22Rv1 (cell line): Measurements from ENCODE around the gene DNTT.

ENCODE experiments used
- ZFX ChIP-seq: fragments of 450-650 bp; IDR thresholded peaks from 2 replicates; pipeline ENCODE4 v1.6.1; 2017; ENCODE audit warnings: antibody characterized with exemption, borderline replicate concordance
- TF ChIP-seq, protein P1 (sequence below): fragments of 450-650 bp; IDR thresholded peaks from 2 replicates; pipeline ENCODE4 v1.5.1; 2017; ENCODE audit warnings: mild to moderate bottlenecking

DNA sequence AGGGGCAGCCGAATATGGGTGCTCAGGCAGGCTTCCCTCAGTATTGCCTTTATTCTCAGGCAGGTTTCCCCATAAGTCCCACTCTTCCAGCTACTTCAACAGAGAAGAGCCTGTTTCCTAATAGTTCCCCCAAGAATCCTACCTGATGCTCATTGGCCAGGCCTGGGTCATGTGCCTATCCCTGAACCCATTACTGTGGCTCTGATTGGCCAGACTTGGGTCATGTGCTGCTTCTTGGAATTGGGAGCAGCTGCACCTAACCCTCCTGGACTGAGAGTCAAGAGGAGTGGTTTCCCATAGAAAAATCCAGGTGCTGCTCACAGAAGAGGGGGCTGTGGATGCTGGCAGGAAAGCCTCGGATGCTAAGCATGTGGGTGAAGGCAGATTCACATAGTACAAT, 32.9 kb downstream of the DNTT start:
- TF ChIP-seq, protein P1, sequence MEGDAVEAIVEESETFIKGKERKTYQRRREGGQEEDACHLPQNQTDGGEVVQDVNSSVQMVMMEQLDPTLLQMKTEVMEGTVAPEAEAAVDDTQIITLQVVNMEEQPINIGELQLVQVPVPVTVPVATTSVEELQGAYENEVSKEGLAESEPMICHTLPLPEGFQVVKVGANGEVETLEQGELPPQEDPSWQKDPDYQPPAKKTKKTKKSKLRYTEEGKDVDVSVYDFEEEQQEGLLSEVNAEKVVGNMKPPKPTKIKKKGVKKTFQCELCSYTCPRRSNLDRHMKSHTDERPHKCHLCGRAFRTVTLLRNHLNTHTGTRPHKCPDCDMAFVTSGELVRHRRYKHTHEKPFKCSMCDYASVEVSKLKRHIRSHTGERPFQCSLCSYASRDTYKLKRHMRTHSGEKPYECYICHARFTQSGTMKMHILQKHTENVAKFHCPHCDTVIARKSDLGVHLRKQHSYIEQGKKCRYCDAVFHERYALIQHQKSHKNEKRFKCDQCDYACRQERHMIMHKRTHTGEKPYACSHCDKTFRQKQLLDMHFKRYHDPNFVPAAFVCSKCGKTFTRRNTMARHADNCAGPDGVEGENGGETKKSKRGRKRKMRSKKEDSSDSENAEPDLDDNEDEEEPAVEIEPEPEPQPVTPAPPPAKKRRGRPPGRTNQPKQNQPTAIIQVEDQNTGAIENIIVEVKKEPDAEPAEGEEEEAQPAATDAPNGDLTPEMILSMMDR: no peak
- no peak for TF ChIP-seq ZFX
